ENCODE data around the gene MOB3B. TPM values are rescaled to one million over a fixed set of nuclear protein-coding genes. Genes with fewer than 3 reads are reported as not detected.

MOB3B gene
- total RNA-seq, 1 experiment from 2014 or later: 0.03 TPM

DNA sequence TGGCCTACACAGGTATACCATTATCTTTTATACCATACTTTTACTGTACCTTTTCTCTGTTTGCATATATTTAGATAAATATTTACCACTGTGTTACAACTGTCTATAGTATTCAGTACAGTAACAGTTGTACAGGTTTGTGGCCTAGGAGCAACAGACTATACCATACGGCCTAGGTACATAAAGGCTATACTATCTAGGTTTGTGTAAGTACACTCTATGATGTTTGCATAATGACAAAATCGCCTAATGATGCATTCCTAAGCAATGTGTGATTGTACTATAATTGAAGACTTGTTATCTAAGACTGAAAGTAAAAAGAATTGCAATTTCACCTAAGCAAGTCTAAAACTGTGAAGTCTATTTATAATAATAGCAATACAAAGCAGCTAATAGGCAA lies 39.8 kb upstream of the MOB3B start:
- CTCF ChIA-PET: no interaction called here
- H3K4me1 ChIP-seq (ENCODE audit: control insufficient read depth, insufficient read depth, low read length): 0 out of 2 replicates have a peak, but pooled peaks cover 3% of the 10 kb centered on the region
- intact Hi-C loops (cut with micrococcal nuclease; ENCODE audit: unreplicated experiment) (loop anchor here (10.0 kb wide), 1 partner anchor 65 kb away; no protein-coding TSS in a partner anchor), in situ Hi-C loops (cut with HindIII; ENCODE audit: low pct_unique_long_range_greater_than_20kb, low sequenced_read_pairs) (no loop called here)
- H3K27ac ChIP-seq (ENCODE audit: low read length): no peak overlapping the region
- TF ChIP-seq, protein P1, sequence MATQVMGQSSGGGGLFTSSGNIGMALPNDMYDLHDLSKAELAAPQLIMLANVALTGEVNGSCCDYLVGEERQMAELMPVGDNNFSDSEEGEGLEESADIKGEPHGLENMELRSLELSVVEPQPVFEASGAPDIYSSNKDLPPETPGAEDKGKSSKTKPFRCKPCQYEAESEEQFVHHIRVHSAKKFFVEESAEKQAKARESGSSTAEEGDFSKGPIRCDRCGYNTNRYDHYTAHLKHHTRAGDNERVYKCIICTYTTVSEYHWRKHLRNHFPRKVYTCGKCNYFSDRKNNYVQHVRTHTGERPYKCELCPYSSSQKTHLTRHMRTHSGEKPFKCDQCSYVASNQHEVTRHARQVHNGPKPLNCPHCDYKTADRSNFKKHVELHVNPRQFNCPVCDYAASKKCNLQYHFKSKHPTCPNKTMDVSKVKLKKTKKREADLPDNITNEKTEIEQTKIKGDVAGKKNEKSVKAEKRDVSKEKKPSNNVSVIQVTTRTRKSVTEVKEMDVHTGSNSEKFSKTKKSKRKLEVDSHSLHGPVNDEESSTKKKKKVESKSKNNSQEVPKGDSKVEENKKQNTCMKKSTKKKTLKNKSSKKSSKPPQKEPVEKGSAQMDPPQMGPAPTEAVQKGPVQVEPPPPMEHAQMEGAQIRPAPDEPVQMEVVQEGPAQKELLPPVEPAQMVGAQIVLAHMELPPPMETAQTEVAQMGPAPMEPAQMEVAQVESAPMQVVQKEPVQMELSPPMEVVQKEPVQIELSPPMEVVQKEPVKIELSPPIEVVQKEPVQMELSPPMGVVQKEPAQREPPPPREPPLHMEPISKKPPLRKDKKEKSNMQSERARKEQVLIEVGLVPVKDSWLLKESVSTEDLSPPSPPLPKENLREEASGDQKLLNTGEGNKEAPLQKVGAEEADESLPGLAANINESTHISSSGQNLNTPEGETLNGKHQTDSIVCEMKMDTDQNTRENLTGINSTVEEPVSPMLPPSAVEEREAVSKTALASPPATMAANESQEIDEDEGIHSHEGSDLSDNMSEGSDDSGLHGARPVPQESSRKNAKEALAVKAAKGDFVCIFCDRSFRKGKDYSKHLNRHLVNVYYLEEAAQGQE (IDR thresholded peaks at IDR 0.05; ENCODE audit: insufficient read depth in 1 of 2, low read depth in 2 of 2, low read length in 1 of 2): no peak
- TF ChIP-seq TCF7L2 (IDR thresholded peaks at IDR 0.05; ENCODE audit: low read depth, low read length) (no peak), POLR2AphosphoS5 (IDR thresholded peaks at IDR 0.05; ENCODE audit: low read depth, low read length) (no peak), SIN3A (IDR thresholded peaks at IDR 0.05; ENCODE audit: borderline replicate concordance, insufficient read depth, low read depth, low read length) (no peak)
- TF ChIP-seq, protein P2, sequence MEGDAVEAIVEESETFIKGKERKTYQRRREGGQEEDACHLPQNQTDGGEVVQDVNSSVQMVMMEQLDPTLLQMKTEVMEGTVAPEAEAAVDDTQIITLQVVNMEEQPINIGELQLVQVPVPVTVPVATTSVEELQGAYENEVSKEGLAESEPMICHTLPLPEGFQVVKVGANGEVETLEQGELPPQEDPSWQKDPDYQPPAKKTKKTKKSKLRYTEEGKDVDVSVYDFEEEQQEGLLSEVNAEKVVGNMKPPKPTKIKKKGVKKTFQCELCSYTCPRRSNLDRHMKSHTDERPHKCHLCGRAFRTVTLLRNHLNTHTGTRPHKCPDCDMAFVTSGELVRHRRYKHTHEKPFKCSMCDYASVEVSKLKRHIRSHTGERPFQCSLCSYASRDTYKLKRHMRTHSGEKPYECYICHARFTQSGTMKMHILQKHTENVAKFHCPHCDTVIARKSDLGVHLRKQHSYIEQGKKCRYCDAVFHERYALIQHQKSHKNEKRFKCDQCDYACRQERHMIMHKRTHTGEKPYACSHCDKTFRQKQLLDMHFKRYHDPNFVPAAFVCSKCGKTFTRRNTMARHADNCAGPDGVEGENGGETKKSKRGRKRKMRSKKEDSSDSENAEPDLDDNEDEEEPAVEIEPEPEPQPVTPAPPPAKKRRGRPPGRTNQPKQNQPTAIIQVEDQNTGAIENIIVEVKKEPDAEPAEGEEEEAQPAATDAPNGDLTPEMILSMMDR (IDR thresholded peaks at IDR 0.05): no peak
- H3K27me3 ChIP-seq (ENCODE audit: control insufficient read depth, insufficient read depth, low read length): no peaks in the 10 kb centered on the region
- no peak overlapping the region for H3K4me3 ChIP-seq (ENCODE audit: low read depth in 2 of 2, low read length in 2 of 2)
- ATAC-seq: no peak; the same call in 1 of the 2 replicates
- H3K36me3 ChIP-seq (ENCODE audit: control insufficient read depth, insufficient read depth, low read length): no peaks in the 10 kb centered on the region; the same call in 1 of the 2 replicates
- no peak for DNase-seq (ENCODE audit: low read depth, low spot score)
- POLR2A ChIA-PET: no interaction called here
- H3K9me3 ChIP-seq (ENCODE audit: control insufficient read depth, insufficient read depth, low read depth, low read length): no peaks in the 10 kb centered on the region
- BruUV-seq (replicated peaks): no TSS peak

DNA sequence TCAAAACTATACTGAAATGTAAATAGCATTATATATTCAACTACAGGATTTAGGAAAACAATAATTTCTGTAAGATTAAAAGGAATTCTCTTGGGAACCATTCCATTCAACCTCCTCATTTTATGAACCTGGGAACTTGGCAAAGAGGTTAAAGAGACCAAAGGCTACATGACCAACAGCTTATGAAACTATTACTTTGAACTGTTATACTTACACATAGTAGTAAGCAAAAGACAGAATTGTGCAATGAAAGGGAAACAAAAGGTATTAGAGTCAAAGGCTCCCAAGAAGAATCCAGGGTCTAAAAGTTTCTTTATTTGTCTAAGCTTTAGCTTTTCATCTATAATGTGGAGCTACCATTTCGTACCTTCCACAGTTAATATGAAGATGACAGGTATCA lies 36.5 kb upstream of the MOB3B start:
- in situ Hi-C loops (cut with HindIII; ENCODE audit: low pct_unique_long_range_greater_than_20kb, low sequenced_read_pairs) (no loop called here), intact Hi-C loops (cut with micrococcal nuclease; ENCODE audit: unreplicated experiment) (loop anchor here (10.0 kb wide), 1 partner anchor 61 kb away; no protein-coding TSS in a partner anchor)
- CTCF ChIA-PET: no interaction called here
- TF ChIP-seq, protein P2 (IDR thresholded peaks at IDR 0.05): no peak
- TF ChIP-seq SIN3A (IDR thresholded peaks at IDR 0.05; ENCODE audit: borderline replicate concordance, insufficient read depth, low read depth, low read length): no peak
- BruUV-seq (replicated peaks): no TSS peak
- no peaks in the 10 kb centered on the region for H3K36me3 ChIP-seq (ENCODE audit: control insufficient read depth, insufficient read depth, low read length)
- no peak for ATAC-seq
- H3K27ac ChIP-seq (ENCODE audit: low read length): no peak overlapping the region
- H3K9me3 ChIP-seq (ENCODE audit: control insufficient read depth, insufficient read depth, low read depth, low read length): no peaks in the 10 kb centered on the region
- no peak overlapping the region for H3K4me3 ChIP-seq (ENCODE audit: low read depth in 2 of 2, low read length in 2 of 2)
- no peaks in the 10 kb centered on the region for H3K4me1 ChIP-seq (ENCODE audit: control insufficient read depth, insufficient read depth, low read length)
- H3K27me3 ChIP-seq (ENCODE audit: control insufficient read depth, insufficient read depth, low read length): no peaks in the 10 kb centered on the region
- DNase-seq (ENCODE audit: low read depth, low spot score): no peak
- POLR2A ChIA-PET: no interaction called here

All from Panc1 (cell line).